HG03108 (cell line): ENCODE measurements around the gene RAB3IL1.
A peak's percentile ranks its signal among the peaks of the same experiment; 100 is the strongest.

Experiments
- ATAC-seq: cut with Tn5 transposase; IDR thresholded peaks from one replicate; pipeline ENCODE4 v1.9.1; 2021; ENCODE audit warnings: moderate library complexity; ENCODE audit not compliant: unreplicated experiment

Gene RAB3IL1

DNA sequence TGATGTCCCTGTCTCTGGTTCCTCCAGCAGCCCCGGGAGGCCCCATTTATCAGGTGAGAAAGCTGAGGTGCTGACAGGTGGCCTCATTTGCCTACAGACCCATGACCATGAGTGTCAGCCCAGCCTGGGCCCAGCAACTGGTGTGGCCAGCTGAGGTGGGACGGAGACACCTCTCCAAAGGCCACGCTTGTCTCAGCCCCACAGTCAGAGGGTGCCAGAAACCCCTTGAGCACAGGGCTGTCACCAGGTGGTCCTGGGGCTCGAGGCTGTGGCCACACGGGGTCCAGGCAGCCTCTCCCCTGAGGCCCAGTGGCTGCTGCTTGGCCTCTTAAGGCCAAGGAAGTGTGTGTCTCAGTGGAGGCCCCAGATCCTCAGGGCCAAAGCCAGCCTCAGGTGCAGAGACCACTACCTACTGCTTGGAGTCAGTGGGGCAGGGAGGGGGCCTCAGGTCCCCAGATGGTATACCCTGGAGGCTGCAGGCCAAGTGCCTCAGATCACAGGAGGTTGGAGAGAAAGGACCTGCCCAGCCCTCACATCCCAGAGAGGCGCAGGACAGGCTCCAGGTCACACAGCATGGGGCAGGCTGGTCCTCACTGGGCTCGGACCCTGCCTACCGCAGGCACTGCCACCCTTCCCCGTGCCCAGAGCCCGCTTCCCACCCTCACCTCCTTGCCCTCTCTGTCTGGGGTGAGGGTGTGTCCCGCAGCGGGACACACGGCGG lies 11.4 kb downstream of the RAB3IL1 start:
- no peak for ATAC-seq

- no peak for ATAC-seq
These were observed 12.2 kb downstream of the RAB3IL1 start for GRCh38 chr11:61905067-61905696.

DNA sequence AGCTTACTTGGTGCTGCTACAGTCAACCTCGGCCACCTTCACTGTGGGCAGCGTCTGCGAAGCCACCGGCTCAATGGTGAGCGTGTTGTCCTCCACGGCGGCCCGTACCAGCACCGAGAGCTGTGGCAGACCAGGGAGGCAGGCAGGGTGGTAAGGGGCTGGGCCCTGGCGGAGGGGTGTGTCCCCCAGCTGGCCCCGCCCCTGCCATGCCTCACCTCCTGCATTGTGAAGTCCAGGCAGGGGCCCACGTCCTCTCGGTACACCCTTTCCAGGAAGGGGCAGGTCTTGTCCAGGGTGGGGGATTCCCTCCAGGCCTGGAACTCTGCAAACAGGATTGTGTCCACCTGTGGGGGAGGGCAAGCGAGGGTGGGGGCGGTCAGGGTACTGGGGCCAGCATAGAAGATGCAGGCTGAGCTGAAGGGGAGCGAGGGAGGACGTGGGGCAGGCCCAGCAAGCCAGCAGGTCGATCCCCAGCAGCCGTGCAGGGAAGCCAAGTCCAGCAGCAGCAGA lies 12.8 kb downstream of the RAB3IL1 start:
- ATAC-seq: no peak

DNA sequence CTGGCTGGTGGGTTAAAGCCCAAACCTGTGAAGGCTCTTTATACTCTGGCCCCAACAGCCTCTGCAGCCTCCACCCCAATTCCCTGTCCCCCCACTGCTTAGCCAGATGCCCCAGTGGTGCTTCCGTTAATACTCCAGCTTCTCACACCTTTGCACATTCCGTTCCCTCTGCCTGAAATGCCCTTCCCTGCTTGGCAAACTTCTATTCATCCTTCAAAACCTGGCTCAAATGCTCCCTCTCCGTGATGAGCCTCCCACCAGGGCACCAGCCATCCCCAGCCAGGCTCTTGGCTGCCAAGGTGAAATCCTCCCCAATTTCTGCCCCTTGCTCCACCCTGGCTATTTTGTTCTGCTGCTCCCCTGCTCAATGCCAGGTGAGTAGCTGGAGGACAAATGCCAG lies 13.5 kb downstream of the RAB3IL1 start:
- no peak for ATAC-seq

GRCh38 chr11:61902313-61902712 lies 15.1 kb downstream of the RAB3IL1 start:
- ATAC-seq: no peak

DNA sequence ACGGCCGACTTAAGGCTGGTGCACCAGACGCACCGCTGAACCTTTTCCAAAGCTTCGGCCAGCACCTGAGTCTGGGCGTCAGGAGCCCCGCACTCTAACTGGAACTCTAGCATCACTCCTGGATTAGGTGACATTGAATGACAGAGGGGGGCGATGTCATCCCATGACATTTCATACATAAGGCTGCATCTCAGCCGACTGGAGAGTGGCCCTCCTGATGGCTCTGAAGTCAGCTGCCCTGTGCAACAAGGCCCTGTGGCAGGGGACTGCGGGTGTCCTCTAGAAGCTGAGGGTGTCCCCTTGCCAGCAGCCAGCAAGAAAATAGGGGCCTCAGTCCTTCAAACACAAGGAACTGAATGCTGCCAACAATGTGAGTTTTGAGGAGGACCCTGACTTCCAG lies 16.0 kb downstream of the RAB3IL1 start:
- no peak for ATAC-seq

DNA sequence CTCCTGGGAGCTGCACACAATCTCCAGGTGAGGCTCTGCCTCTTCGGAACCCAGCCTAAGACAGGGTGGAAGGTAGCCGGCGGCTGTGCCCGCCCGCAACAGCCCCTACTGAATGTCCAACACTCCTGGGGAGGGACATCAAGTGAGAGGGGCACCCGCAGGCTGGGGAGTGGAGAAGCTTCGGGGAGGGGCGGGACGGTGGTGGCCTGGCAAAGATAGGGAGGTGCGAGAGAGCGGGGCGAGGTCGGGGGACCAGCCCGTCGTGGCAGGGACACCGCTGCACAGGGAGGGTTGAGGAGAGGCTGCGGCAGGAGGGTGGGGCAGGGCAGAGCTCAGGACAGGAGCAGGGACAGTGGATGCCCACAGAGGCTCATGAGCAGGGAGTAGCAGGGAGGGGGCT lies 17.1 kb downstream of the RAB3IL1 start:
- ATAC-seq: no peak

GRCh38 chr11:61899146-61899841 lies 18.1 kb downstream of the RAB3IL1 start:
- peak; percentile 66 for ATAC-seq

- ATAC-seq: no peak
These were observed 19.2 kb downstream of the RAB3IL1 start for GRCh38 chr11:61898247-61898582.

- ATAC-seq: no peak
These were observed 19.7 kb downstream of the RAB3IL1 start for GRCh38 chr11:61897387-61898246.

- no peak for ATAC-seq
These were observed 20.5 kb downstream of the RAB3IL1 start for GRCh38 chr11:61896665-61897386.

DNA sequence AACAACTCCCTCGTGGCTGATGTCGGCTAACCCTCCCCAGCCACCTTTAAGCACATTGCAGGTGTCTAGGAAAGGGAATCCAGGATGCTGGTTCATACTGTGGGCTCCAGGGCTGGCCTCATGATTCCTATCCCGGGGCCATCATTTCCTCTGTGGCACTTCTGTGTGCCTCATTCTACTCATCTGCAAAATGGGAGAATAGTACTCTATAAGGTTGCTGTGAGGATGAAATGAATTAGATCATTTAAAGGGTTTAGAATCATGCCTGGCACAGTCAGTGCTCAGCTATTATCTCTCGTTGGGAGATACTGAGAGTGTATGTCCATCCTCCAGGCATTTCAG lies 21.7 kb downstream of the RAB3IL1 start:
- no peak for ATAC-seq

DNA sequence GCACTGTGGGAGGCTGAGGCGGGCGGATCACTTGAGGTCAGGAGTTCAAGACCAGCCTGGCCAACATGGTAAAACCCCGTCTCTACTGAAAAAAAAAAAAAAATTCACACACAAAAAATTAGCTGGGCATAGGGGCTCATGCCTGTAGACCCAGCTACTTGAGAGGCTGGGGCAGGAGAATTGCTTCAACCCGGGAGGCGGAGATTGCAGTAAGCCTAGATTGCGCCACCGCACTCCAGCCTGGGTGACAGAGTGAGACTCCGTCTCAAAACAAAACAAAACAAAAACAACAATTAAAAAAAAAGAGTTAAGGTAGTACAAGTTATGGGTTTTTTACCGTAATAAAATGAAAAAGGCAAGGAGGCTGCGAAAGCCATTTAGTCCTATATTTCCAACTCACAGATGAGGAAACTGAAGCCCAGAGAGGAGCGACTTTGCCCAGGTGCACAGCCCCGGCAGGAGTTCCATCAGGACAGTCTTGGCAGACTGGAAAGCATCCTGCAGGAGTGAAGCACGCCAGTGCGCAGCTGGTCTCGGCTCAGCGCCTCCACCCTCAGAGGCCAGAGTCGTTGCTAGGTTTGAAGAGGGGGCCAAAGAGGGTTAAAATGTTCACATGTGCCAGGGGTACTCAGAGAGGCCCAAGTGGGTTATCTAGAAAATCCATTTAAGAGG lies 22.2 kb downstream of the RAB3IL1 start:
- no peak for ATAC-seq

GRCh38 chr11:61893981-61894380 lies 23.4 kb downstream of the RAB3IL1 start:
- no peak for ATAC-seq

- peak; percentile 26 for ATAC-seq
These were observed 25.3 kb downstream of the RAB3IL1 start for GRCh38 chr11:61892085-61892370.

DNA sequence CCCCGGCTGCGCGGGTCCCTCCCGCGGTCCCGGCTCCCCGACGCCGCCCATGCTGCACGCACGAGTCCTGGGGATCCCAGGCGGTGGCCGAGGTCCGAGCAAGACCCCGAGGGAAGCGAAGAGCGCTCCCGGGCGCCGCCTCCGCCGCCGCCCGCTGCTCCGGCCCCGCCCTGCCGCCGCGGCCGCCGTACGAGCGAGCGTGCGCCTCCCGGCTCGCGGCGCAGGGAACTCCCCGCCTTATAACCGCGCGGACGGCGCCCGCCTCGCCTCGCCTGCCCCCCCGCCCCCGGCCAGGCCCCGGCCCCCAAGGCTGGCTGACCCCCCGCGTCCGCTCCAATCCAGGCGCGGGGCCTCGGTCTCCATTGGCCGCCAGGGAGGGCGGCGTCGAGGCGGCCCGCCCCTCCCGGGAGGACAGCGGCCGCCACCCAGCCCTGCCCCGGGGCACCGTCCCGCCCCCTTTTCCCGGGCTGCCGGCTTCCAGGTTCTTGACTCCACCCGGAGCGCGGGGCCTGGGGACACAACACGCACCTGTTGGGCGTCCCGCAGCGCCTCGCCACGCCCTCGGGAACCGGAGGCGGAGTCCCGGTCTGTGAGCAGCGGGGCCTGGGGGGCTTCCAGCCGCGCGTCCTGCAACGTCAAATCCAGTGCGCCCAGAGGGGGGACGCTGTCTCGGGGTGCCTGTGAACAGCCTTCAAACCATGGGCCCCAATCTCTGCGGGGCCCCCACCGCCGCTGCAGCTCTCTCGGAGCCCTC lies 25.9 kb downstream of the RAB3IL1 start, which contains the start of gene FADS3:
TSS of gene FADS3 (minus strand) at position 215 of the 754 bp plus-strand sequence. CDS start at position 51, 164 bp downstream.
- ATAC-seq: peak; percentile 59

GRCh38 chr11:61890529-61891330 lies 26.6 kb downstream of the RAB3IL1 start:
- peak; percentile 15 for ATAC-seq

DNA sequence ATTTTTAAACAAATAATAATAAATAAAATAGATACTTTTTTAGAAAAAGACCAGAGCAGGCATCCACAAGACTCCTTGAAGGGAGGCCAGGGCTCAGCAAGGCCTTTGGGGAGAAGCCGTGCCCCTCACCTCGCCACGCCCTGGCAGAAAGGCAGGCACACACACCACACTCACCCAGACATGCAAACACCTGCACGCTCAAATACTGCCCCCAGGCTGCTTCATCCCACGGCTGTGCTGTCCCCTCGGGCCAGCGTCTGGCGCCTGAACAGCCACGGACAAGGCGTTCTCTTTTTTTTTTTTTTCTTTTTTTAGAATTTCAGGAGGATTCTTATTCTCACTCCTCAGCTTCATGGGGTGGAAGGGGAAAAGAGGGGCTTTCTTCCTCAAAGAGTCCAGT lies 27.5 kb downstream of the RAB3IL1 start:
- no peak for ATAC-seq

DNA sequence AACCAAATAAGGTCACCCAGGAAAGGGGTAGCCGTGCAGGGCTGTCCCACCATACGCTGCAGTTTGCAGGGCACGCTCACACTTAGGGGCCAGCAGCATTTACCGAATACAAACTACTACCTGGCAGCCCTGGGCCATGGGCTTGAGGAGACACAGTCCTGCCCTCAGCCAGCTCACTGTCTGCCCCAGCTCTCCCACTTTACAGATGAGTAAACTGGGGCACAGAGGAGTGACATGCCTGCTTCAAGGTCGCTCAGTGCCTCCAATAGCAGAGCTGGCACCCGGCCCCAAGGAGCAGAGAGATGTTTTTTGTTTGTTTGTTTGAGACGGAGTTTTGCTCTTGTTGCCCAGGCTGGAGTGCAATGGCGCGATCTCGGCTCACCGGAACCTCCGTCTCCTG lies 28.8 kb downstream of the RAB3IL1 start:
- ATAC-seq: no peak
